SK-N-SH (cell line): Measurements from ENCODE around the gene HHLA2. TPM values are rescaled to one million over a fixed set of nuclear protein-coding genes. Genes with fewer than 3 reads are reported as not detected.

Source experiments
- CTCF ChIA-PET: fragments of 300-600, 350-600 bp; formaldehyde crosslinking; extraction: SDS; loops from one replicate; lab custom pipeline; 2021; lab: Yijun Ruan, JAX
- POLR2A ChIA-PET: fragments of 350-600 bp; sonication (Branson Sonifier 250); formaldehyde crosslinking; extraction: SDS; loops from one replicate; lab custom pipeline; 2020; ENCODE audit warnings: antibody characterized with exemption, inconsistent platforms; lab: Yijun Ruan, JAX
- DNase-seq: peaks from one replicate; pipeline ENCODE4 v3.0.0; 2012
- H2AFZ ChIP-seq: fragments of 200-600 bp; sonication (generic); 2 replicates; pipeline ENCODE4 v1.8.1; 2016; ENCODE audit warnings: antibody characterized with exemption, mild to moderate bottlenecking, low read depth
- H3F3A ChIP-seq: fragments of 200-600 bp; sonication (generic); replicated peaks from 2 replicates; pipeline ENCODE3; 2016; ENCODE audit warnings: antibody characterized with exemption, mild to moderate bottlenecking; ENCODE audit not compliant: insufficient read depth
- H3K27ac ChIP-seq, 2 experiments: fragments of 200-500 bp in 1 of 2; fragments of 200-600 bp in 1 of 2; sonication (Bioruptor generic) in 1 of 2; sonication (generic), shearing (Covaris generic) in 1 of 2; 2 replicates each; pipeline versions ENCODE4 v1.5.1 to v1.6.1; 2014 to 2016; ENCODE audit warnings: low read depth in 2 of 2, inconsistent platforms in 1 of 2, low read length in 1 of 2, mild to moderate bottlenecking in 1 of 2, mixed read lengths in 1 of 2
- H3K27me3 ChIP-seq: fragments of 200-600 bp; sonication (generic), shearing (Covaris generic); 2 replicates; pipeline ENCODE4 v1.6.1; 2016; ENCODE audit warnings: mixed run types; ENCODE audit not compliant: insufficient read depth
- H3K36me3 ChIP-seq, 2 experiments: fragments of 200-500 bp in 1 of 2; fragments of 200-600 bp in 1 of 2; sonication (Bioruptor generic) in 1 of 2; sonication (generic) in 1 of 2; replicated peaks in 1 of 2; 2 replicates each; pipeline versions ENCODE3 to v1.5.1; 2014 to 2016; ENCODE audit warnings: low read length in 1 of 2, mild to moderate bottlenecking in 1 of 2; ENCODE audit not compliant: insufficient read depth in 2 of 2, control insufficient read depth in 1 of 2
- H3K4me1 ChIP-seq, 2 experiments: fragments of 200-500 bp in 1 of 2; fragments of 200-600 bp in 1 of 2; sonication (Bioruptor generic) in 1 of 2; sonication (generic), shearing (Covaris generic) in 1 of 2; 2 replicates each; pipeline versions ENCODE4 v1.5.1 to v1.6.1; 2014 to 2016; ENCODE audit warnings: low read depth in 1 of 2, low read length in 1 of 2, mixed run types in 1 of 2; ENCODE audit not compliant: insufficient read depth in 2 of 2, control insufficient read depth in 1 of 2
- H3K4me2 ChIP-seq: fragments of 200-600 bp; sonication (generic), shearing (Covaris generic); 2 replicates; pipeline ENCODE4 v1.6.1; 2017; ENCODE audit warnings: mixed run types
- H3K4me3 ChIP-seq, 2 experiments: fragments of 200-500 bp in 1 of 2; fragments of 200-600 bp in 1 of 2; sonication (Bioruptor generic) in 1 of 2; sonication (generic), shearing (Covaris generic) in 1 of 2; 2 replicates each; pipeline versions ENCODE4 v1.5.1 to v1.8.1; 2014 to 2016; ENCODE audit warnings: low read depth in 2 of 2, inconsistent platforms in 1 of 2, low read length in 1 of 2, mild to moderate bottlenecking in 1 of 2, mixed read lengths in 1 of 2, moderate library complexity in 1 of 2
- H3K79me2 ChIP-seq: fragments of 200-600 bp; sonication (generic); 2 replicates; pipeline ENCODE4 v1.8.1; 2017; ENCODE audit warnings: mild to moderate bottlenecking; ENCODE audit not compliant: insufficient read depth
- H3K9ac ChIP-seq: fragments of 200-600 bp; sonication (generic); 2 replicates; pipeline ENCODE4 v1.6.1; 2017; ENCODE audit warnings: mixed run types
- H3K9me2 ChIP-seq: fragments of 200-600 bp; sonication (generic); 2 replicates; pipeline ENCODE4 v1.6.1; 2017; ENCODE audit warnings: mixed run types
- H3K9me3 ChIP-seq: fragments of 200-600 bp; sonication (generic); 2 replicates; pipeline ENCODE4 v1.6.1; 2017; ENCODE audit warnings: mixed run types, mild to moderate bottlenecking, moderate library complexity
- H4K20me1 ChIP-seq: fragments of 200-600 bp; sonication (generic); 2 replicates; pipeline ENCODE4 v1.6.1; 2017; ENCODE audit warnings: mild to moderate bottlenecking, mixed run types; ENCODE audit not compliant: insufficient read depth
- EP300 ChIP-seq, 2 experiments: IDR thresholded peaks; 2 replicates each; pipeline versions ENCODE4 v1.4.0 to v1.6.1; 2012; ENCODE audit warnings: borderline replicate concordance in 1 of 2, low read depth in 1 of 2, low read length in 1 of 2
- GABPA ChIP-seq: IDR thresholded peaks from 2 replicates; pipeline ENCODE4 v1.4.0; 2012; ENCODE audit warnings: low read depth, mild to moderate bottlenecking
- RXRA ChIP-seq: IDR thresholded peaks from 2 replicates; pipeline ENCODE4 v1.4.0; 2012; ENCODE audit warnings: low read depth, mild to moderate bottlenecking, borderline replicate concordance
- TCF12 ChIP-seq: IDR thresholded peaks from 2 replicates; pipeline ENCODE4 v1.4.0; 2012
- WGBS: methylation state at CpG from one replicate; pipeline ENCODE4 v1.1.6; 2017; ENCODE audit warnings: low lambda C conversion rate; 5-methylcytosine and 5-hydroxymethylcytosine counted together
- polyA plus RNA-seq, 3 experiments: library from polyadenylated mRNA; depleted of rRNA; stranded (reverse); fragments of >200 nt; gene quantifications; 2 replicates each; pipeline ENCODE4 v1.2.3, GENCODE V29; 2012
- TF ChIP-seq, protein P1 (sequence below): fragments of 150-350 bp; IDR thresholded peaks from 2 replicates; pipeline ENCODE4 v1.6.1; 2017; ENCODE audit warnings: antibody characterized with exemption, low read length, low read depth, borderline replicate concordance
- TF ChIP-seq, protein P2 (sequence below): IDR thresholded peaks from 2 replicates; pipeline ENCODE4 v1.4.0; 2012; ENCODE audit warnings: low read depth
- TF ChIP-seq, protein P3 (sequence below): IDR thresholded peaks from 2 replicates; pipeline ENCODE4 v1.6.1; 2012; ENCODE audit warnings: mild to moderate bottlenecking, low read depth, low read length, moderate library complexity
- TF ChIP-seq, protein P4 (sequence below): IDR thresholded peaks from 2 replicates; pipeline ENCODE4; 2012

The HHLA2 gene
- polyA plus RNA-seq, 1 of the 3 experiments (the other 2 are of a cell fraction): not detected

DNA sequence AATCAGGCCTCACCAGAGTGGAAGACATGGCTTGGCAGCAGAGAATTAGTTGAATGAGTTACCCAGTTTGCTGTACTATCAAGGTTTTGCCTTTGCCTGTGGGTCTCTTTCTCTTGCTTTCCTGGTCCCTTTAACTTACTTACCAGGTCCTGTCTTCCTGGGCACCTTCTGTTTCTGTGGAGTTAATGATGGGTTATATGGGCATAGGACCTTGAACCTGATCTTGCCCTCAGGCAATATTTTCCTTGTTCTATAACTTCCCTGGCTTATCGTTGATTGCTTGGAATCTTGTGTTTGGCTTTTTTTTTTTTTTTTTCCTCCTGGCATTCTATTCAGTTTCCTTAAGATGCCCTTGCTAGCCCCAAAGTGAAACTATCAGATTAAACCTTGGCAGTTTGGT, 106.8 kb downstream of the HHLA2 start (continued):
- TF ChIP-seq, protein P1, sequence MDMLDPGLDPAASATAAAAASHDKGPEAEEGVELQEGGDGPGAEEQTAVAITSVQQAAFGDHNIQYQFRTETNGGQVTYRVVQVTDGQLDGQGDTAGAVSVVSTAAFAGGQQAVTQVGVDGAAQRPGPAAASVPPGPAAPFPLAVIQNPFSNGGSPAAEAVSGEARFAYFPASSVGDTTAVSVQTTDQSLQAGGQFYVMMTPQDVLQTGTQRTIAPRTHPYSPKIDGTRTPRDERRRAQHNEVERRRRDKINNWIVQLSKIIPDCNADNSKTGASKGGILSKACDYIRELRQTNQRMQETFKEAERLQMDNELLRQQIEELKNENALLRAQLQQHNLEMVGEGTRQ: no peak
- TF ChIP-seq, protein P2, sequence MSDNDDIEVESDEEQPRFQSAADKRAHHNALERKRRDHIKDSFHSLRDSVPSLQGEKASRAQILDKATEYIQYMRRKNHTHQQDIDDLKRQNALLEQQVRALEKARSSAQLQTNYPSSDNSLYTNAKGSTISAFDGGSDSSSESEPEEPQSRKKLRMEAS: no peak
- no peak for TF ChIP-seq RXRA
- TF ChIP-seq GABPA: no peak
- TF ChIP-seq, all 33 proteins: peak for 0

DNA sequence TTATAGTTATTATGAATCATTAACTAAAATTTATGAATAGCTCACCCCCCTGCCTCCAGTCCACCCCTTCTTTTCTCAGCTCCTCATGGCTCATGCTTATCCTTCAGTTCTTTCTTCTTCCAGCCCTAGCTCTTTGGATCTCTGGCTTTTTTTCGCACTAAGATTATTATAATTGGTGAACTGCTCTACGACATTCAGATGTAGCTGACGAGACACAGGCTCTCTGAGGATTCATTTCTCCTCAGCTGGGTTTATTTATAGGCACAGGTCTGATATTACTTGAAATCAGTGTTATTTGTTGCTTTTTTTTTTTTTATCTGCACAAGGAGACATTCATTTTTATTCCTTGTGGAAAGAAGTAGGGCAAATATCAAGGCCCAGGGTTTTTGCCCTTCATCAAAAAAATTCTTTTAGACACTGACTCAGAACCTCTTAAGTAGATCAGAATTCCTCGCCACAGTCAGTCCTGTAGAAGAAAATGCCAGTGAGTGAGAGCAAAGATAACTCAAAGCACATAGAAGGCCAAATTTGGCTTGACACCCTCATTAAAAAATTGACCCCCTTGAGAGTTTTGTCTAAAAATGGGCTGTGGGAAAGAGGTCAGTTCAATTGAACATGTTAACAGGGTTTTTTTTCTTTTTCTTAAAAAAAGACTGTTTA, 107.5 kb downstream of the HHLA2 start:
- POLR2A ChIA-PET: interaction anchor here (0.8 kb wide), 1 partner anchor 25 kb away, joined by 3 read pairs; no protein-coding TSS in a partner anchor

More for the DNA sequence above, 107.5 kb downstream of the HHLA2 start:
- no peak for DNase-seq
- no peaks in the 10 kb centered on the region for H3K36me3 ChIP-seq
- H3K27me3 ChIP-seq: no peaks in the 10 kb centered on the region
- peak overlapping the region; percentile 7 to 11; a peak in 1 of 4 replicates for H3K4me3 ChIP-seq
- CTCF ChIA-PET: interaction anchor here (0.6 to 3.6 kb wide), 8 partner anchors 69 to 743 kb away, joined by 3 to 12 read pairs (median 4); no protein-coding TSS in a partner anchor
- H3F3A ChIP-seq: peaks cover 17% of the 10 kb centered on the region
- no peaks in the 10 kb centered on the region for H3K9me3 ChIP-seq
- H3K79me2 ChIP-seq: no peaks in the 10 kb centered on the region
- H3K27ac ChIP-seq: peak overlapping the region; percentile 64 to 75; a peak in 3 of 4 replicates
- TF ChIP-seq TCF12: peak; percentile 29
- TF ChIP-seq, protein P3, sequence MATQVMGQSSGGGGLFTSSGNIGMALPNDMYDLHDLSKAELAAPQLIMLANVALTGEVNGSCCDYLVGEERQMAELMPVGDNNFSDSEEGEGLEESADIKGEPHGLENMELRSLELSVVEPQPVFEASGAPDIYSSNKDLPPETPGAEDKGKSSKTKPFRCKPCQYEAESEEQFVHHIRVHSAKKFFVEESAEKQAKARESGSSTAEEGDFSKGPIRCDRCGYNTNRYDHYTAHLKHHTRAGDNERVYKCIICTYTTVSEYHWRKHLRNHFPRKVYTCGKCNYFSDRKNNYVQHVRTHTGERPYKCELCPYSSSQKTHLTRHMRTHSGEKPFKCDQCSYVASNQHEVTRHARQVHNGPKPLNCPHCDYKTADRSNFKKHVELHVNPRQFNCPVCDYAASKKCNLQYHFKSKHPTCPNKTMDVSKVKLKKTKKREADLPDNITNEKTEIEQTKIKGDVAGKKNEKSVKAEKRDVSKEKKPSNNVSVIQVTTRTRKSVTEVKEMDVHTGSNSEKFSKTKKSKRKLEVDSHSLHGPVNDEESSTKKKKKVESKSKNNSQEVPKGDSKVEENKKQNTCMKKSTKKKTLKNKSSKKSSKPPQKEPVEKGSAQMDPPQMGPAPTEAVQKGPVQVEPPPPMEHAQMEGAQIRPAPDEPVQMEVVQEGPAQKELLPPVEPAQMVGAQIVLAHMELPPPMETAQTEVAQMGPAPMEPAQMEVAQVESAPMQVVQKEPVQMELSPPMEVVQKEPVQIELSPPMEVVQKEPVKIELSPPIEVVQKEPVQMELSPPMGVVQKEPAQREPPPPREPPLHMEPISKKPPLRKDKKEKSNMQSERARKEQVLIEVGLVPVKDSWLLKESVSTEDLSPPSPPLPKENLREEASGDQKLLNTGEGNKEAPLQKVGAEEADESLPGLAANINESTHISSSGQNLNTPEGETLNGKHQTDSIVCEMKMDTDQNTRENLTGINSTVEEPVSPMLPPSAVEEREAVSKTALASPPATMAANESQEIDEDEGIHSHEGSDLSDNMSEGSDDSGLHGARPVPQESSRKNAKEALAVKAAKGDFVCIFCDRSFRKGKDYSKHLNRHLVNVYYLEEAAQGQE: no peak
- TF ChIP-seq, protein P4, sequence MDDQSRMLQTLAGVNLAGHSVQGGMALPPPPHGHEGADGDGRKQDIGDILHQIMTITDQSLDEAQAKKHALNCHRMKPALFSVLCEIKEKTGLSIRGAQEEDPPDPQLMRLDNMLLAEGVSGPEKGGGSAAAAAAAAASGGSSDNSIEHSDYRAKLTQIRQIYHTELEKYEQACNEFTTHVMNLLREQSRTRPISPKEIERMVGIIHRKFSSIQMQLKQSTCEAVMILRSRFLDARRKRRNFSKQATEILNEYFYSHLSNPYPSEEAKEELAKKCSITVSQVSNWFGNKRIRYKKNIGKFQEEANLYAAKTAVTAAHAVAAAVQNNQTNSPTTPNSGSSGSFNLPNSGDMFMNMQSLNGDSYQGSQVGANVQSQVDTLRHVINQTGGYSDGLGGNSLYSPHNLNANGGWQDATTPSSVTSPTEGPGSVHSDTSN: peak; percentile 45; the same call in 1 of the 2 replicates
- TF ChIP-seq EP300 (IDR thresholded peaks at IDR 0.05; ENCODE audit: borderline replicate concordance in 1 of 2, low read depth in 1 of 2, low read length in 1 of 2): peak in 1 of 2 experiments; percentile 16; a peak in 1 of 4 replicates
- peaks cover 15 to 18% of the 10 kb centered on the region in 2 experiments for H3K4me1 ChIP-seq
- H4K20me1 ChIP-seq: no peaks in the 10 kb centered on the region
- WGBS: 32% methylated on average over 4 of the region's 4 CpGs
- H3K4me2 ChIP-seq: peak overlapping the region; percentile 67
- H2AFZ ChIP-seq: no peak overlapping the region; the same call in 1 of the 2 replicates
- no peaks in the 10 kb centered on the region for H3K9me2 ChIP-seq
- peak overlapping the region; percentile 22; the same call in 1 of the 2 replicates for H3K9ac ChIP-seq
